GM19023 (cell line): ENCODE measurements around the gene CD79A.
"Not testable (repeated sequence)": the region's sequence is repeated elsewhere in the genome, so short reads cannot be mapped to it uniquely, and the experiment has no call there.

Source experiments
- ATAC-seq: cut with Tn5 transposase; IDR thresholded peaks from one replicate; pipeline ENCODE4 v1.9.1; 2021; ENCODE audit warnings: mild to moderate bottlenecking, moderate library complexity; ENCODE audit not compliant: unreplicated experiment

Gene CD79A

DNA sequence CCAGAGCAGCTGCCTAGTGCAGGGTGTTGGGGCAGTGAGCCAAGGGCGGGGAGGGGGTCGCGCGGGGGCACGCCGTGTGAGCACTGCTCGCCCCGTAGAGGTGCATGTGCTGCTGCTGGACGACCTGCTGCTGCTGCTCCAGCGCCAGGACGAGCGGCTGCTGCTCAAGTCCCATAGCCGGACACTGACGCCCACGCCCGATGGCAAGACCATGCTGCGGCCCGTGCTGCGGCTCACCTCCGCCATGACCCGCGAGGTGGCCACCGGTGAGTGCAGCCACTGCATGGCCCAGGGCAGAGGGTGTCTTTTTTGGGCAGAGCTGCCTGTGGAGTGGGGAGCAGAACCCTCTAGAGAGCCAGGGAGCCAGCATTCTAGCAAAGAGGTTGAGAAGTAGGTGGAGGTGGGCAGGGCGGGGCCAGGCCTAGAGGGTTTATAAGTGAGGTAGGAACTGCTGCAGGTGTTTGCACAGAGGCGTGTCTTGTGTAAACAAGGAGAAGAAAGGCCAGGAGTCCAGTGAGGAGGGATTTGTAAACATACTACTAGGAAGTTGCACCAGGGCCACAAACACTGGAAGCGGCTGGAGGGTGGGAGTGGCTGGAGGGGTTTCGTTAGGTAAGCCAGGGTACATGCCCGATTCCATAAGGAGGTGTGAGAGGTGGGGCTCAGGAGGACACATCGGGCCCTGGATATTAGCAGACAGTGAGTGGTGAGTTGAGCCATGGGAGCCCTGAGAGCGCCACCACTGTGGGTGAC is 27.2 kb downstream of the CD79A start:
- no peak for ATAC-seq

DNA sequence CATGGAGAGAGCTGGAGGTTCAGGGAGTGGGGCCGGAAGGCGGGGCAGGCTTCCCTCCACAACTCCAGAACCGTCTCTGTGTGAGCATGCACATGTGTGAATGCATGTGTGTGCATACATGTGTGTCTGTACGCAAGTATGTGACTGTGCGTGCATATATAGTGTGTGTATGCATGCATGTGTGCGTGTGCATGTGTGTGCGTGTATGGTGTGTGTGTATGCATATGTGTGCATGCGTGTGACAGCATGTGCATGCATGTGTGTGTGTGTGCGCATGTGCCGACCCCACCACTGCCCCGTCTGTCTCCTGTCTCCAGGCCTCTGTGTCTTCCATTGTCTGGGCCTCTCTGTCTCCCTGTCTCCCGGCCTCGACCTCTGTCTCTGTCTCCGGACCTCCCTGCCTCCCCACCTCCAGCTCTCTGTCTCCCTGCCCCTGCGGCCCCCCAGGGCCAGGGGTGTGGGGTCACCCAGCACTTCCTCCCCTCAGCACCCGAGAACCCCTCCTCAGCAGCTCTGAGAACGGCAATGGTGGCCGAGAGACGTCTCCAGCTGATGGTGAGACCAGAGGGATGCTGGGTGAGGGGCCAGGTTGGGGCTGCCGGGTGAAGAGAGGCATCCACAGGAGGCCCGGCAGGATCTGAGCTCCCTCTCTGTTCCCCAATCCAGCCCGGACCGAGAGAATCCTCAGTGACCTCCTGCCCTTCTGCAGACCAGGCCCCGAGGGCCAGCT is 28.4 kb downstream of the CD79A start:
- no peak for ATAC-seq

DNA sequence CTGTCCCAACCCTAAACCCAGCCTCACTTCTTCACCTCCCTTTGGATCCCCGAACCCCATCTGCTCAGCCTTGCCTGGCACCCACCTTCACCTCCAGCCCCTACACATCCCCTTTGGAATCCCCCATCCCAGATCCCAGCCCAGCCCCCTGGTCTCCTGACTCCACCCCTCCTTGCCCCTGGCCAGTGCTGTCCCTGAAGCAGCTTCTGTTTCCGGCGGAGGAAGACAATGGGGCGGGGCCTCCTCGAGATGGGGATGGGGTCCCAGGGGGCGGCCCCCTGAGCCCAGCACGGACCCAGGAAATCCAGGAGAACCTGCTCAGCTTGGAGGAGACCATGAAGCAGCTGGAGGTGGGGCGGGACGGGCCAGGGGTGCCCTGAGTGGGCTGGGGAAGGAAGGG is 29.2 kb downstream of the CD79A start:
- ATAC-seq = no peak

DNA sequence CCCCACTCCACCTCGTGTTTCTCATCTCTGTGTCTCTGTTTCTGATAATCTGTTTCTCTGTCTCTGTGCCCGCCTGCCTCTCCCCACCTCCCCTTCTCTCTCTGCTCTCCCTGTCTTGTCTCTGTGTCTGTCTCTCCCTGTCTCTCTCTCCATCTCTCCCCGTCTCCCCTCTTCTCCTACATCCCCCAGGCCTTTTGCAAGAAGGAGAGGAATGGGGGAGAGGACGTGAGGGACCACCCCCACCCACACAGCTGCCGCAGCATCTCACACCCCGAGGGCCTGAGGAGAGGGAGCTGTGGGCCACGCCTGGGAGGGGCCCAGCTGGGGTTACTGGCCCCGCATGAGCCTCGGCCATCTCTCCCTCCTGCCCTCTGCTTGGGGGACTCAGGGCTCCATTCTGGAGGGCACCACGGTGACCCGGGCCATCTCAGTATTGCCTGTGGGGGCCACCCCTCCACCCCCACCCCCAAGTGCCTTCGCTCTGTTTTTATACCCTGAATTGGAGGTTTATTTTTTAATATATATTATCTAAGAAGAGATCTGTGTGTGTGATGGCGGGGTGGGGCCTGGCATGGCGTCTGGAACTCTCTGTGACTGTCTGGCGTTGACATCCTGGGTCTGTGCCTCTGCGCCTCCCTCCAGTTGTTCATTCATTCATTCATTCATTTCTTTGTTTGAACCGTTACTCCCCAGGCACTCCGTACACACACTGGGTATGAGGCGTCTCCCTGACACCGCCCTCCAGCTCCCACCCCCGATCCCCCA is 30.0 kb downstream of the CD79A start:
- no peak for ATAC-seq

DNA sequence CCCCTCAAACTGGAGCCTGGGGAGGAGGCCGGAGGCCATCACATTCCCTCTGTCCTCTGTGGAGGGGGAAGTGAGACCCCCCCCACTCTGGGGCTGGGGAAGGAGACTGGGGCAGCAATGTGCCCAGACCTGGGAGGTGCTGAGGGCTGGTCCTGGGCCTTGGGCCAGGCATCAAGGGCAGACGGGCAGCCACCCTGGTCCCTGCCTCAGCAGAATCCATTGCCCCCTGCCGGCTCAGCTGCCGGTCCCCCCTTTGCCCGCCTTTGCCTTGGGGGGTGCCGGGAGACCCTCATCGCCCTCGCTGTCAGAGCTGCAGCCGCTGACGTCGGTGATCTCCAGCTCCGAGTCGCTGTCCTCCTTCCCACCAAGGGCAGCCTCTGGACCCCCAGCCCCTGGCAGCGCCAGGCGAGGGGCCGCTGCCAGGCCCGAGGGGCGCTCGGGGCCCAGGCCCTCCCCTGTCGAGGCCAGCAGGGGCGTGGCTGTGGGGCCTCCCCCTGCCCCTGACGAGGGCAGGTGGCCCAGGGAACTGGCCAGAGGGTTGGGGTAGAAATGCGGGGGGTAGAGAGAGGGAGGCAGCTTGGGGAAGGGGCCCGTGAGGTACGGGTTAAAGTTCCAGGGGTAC is 31.0 kb downstream of the CD79A start:
- ATAC-seq = no peak

DNA sequence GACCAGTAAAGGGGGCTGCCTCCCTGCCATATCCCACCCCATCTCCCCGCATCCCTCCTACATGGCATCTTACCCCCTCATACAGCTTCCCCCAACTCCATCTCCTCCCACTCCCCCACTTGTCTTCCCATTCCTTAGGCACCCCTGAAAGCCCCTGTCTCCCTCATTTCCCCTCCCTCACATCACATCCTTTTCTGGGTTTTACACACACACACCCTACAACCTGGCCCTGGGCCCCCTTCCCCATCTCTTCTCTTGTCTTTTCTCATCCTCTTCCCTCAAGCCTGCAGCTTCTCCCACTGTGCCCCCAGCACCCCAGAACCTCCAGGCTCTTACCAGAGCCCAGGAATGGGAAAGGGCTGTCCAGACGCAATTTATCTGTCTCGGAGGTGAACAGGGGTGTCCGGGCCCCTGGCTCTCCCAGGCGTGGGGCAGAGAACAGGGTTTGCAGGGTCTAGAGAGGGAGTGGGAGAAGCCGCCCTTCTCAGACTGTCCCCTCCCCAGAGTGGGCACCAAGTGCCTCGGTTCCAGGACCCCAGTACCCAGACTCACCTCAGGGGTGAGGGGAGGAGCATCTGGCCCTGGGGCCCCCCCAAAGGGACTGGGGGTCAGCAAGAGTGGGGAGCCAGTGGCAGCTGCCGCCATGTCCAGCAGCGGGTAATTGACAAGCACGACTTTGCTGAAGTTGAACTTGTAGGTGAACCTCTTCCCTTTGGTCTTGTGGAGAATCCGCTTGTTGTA is 31.8 kb downstream of the CD79A start:
- ATAC-seq = no peak

DNA sequence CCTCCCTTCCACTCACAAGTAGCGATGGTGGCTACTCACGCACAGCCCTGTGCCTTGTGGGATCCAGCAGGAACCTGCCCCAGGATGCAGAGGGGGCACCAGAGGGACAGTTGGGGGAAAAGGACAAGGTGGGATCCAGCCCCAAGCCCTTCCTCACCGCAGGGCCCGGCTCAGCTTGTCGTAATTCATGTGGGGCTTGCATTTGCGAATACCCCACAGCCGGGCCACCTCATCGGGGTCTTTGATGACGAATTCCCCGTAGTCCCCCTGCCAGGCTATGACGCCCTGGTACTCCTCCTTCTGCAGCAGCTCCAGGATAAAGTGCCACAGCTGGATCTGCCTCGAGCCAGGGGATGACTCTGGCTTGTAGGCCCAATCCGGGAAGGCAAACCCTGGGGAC is 32.6 kb downstream of the CD79A start:
- ATAC-seq = no peak

DNA sequence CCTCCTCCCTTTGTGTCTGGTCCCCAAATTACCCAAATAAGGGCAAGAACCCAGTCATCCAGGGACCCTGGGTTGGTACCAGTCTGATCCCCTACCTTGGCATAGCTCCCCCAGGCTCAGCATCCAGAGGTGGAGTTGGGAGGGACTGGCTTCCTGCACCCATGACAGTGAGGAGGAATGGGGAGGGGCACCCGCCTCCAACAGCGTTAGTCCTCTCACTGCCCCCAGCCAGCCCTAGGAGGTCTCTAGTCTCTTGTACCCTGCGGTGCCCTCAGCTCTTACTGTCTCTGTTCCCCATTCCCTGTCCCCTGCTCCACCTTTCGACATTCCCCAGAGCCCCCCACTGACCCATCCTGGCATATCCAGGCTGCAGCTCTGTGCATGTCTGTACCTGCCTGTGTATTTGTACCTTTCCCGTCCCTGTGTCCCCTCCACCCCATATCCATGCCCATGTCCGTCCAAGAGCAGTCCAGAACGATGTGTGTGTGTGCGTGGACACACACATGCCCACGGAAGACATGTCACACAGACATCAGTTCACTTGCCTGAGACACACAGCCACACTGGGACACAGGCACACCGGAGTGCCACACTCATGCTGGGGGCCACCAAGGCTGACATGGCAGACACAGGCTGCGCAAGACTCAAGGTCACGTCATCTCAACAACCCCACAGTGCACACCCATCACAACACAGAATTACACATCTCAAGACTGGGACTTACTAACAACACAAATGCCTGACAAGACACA is 33.3 kb downstream of the CD79A start:
- no peak for ATAC-seq

DNA sequence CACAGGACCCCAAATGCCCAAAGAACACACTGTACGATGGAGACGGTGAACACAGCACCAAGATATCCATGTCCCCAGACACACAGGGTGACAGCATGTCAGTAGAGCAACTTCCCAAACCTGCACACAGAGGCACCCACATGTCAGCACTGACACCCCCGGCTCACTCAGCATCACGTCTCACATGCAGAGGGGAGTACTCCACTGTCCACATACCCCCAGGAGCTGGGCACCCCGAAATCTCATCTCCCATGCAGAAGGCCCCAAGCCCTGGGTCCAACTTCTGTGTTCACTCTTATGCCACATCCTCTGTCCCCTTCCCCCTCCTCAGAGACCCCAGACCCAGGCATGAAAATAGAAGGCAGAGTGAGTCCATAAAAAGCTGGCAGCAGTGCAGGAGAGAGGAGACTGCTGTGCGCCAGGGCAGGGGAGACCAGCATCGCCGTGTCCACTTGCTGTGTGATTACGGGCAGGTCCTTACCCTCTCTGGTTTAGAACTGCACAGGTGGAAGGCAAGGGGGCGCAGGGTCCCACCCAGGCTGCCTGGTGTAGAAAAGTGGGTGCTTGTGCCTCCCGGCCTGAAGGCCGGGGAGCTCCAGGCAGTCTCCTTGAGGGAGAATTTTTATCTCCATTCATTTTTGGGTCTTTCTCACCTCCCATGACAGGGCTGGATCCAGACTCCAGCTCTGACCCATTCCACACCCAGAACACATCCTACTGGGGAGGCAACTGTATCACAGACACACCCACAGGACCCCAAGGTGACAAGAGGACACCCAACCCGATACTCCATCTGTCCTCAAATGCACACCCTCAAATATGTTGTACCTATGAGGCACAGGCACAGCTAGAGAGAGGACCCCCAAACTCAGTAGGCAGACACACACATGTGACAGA is 34.2 kb downstream of the CD79A start:
- no peak for ATAC-seq

DNA sequence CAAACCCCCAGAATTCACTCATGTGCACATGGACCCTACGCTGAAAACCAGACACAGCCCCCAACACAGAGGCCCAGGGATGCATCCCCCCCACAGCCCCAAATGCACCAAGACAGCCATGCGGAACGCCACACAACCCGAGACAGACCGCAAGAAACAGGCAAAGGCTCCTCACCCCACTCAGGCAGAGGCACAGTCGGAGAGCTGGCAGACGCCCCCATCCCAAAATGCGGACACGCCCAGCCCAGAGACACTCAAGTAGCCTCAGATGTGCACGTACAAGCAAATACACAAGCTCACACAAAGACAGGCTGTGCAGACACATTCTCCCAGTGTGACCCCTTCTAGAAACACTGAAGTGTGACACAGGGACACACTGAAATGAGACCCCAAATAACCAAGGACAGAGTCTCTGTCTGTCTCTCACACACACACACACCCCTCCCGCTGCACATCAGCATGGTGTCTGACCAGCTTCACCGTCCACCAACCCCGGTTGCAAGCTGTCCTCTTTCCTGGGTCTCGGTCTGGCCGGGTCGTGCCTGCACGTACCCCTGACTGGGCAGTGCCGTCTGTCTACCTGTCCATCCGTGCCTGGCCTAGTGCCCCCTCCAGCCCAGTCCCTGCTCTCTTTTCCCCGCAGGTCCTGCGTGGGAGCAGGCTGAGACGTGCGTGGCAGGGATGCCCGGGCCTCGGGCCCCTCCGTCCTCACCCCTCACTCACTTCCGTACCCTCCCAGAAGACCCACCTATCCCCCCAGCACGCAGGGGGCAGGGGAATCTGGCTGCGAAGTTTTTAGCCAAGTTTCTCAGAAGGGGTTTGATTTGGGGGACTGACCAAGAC is 35.0 kb downstream of the CD79A start:
- ATAC-seq = no peak

DNA sequence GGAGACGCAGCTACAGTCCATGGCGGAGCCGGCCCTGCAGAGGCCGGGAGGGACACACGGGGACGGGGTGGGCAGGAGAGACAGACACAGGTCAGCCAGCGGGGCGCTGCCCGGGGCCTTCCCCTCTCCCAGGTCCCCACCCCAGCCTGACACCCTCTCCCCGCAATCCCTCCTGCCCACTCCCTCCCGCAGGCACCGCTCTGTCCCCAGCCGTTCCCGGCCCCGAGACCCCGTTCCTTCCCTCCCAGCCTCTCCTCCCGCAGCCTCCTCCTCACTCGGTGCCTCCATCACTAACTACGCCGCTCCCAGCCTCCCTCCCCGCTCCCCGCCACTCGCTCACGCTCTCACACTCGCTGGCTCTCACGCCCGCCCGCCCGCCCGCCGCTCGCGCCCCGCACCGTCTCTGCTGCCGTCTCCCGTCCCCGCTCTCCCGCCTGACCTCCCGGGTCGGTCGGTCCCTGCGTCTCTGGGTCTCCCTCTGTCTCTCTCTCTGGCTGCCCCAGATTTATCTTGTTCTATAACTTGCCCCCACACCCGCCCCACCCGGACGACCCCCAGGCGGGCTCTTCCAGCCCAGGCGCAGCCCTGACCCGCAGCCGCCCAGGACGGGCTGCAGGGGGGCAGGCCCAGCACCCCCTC is 35.9 kb downstream of the CD79A start:
- no peak for ATAC-seq

DNA sequence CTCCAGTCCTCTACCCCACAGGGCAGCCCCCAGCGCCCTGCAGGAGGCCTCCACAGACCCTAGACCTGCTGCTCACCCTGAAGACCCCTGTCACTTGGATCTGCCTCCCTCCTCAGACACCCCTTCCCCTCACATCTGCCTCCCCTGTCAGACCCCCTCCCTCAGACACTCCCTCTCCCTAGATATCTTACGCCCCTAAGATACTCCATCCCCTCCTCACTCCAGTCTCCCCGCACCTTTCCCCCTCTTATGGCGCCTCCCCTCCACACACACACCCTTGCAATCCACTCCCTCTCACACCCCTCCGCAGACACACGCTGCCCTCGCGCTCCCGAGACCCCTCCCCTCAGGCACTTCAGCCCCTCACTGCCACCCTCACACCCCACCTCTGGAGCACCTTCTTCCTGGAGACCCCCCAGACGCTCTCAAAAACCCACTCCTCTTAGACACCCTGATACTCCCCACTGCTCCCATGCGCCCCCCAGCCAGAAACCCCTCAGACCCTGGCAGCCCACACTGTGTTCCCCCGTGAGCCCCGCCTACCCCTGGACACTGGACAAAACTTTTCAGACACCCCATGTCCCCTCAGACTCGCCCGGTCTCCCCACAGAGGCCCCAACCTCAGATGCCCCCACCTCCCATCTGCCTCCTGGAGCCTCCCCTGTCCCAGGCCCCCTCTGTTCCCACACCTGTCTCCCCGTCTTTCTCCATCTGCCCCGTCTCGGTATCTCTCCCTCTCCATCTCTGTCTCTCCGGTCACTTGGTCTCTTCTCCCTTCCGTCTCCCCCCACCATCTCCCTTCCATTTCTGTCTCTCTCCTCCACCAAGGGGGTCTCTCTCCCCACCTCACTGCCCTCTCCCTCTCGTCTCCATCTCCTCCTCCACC is 36.7 kb downstream of the CD79A start:
- no peak for ATAC-seq

DNA sequence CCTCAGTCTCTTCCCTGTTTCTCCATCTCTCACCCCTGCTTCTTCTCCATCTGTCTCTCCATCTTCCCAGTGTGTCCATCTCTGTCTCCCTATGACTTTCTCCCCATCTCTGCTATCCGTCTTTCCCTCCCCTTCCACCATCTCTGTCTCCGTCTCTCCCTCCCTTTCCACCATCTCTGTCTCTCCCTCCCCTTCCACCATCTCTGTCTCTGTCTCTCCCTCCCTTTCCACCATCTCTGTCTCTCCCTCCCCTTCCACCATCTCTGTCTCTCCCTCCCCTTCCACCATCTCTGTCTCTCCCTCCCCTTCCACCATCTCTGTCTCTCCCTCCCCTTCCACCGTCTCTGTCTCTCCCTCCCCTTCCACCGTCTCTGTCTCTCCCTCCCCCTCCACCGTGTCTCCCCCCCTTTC is 37.4 kb downstream of the CD79A start:
- ATAC-seq = not testable (repeated sequence)

DNA sequence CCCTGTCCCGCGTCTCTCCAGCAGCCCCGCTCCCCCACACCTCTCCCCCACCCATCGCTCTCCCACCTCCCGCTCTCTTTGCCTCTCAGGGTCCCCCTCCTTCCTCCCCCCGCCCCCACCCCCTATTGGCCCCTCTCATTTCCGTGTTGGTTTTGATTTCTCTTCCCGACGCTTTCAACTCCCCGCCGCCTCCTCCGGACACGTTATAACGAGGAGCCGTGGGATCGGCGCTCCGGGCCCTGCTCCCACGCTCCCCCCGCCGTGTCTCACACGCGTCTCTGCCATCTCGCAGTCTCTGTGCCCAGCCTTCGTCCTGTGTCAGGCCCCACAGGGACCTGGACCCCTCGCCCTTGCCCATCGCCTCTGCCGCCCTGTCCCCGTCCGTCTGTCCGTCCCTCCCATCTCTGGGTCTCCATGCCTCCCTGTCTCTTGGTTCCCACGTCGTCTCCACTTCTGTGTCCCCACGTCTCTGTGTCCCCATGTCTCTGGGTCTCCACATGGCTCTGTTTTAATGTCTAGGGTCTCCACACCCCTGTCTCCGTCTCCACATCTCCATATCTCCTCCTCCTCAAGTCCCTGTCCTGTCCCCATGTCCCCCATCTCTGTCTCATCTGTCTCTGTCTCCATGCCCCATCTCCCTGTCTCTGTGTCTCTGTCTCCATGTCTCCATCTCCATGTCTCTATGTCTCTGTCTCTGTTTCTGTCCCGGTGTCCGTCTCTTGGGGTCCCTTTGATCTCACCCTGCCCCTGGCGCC is 38.1 kb downstream of the CD79A start:
- no peak for ATAC-seq

DNA sequence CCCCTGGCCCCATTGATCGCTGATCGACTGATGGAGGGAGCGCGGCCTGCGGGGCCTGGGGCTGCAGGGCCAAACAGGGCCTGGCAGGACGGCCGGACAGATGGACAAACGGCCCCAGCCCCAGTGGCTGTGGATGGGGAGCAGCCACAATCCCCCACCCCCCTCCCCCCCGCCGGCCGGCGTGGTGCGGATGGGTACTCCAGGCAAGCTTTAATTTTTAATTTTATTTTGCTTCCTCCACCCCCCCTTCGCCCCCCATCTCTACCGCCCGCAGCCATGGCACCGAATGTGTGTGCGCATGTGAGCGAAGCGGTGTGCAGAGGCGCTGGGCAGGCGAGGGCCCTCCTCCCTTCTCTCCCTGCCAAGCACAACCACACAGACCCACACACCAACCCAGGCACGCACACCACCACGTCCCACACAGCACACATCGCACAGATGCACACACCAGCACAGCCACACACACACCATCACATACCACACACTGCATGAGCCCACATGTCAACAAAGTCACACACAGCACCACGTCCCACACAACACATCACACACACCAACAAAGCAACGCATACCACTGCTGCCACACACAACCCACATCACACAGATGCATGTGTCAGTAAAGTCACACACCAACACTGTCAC is 38.8 kb downstream of the CD79A start:
- ATAC-seq = no peak
